NCI-H2227 treated with DMSO at 0.1 percent for 48 hours (cell line): ENCODE measurements around the gene KRT73.

Source experiments
- DNase-seq: peaks from one replicate; lab custom pipeline; 2025; lab: John Stamatoyannopoulos, UW

Gene KRT73

DNA sequence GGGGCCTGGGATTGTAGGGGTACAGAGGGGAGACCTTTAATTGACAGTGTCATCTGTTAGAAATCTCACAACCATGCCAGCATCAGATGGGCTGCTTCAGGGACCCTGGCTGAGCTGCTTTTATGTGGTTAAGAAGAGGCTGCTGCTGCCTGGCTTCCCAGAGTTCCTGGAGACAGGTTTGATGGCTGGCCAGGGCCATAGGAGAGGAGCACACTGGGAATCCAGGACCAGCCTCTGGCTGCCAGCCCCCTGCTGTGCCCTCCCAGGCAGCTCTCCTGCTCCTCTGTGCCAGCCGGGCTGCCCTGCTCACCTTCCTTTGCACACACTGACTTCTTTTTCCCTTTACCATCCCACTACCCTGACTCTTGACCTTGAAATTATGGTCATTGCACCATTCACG, 507 bp upstream of the KRT73 start:
- DNase-seq, result no peak

DNA sequence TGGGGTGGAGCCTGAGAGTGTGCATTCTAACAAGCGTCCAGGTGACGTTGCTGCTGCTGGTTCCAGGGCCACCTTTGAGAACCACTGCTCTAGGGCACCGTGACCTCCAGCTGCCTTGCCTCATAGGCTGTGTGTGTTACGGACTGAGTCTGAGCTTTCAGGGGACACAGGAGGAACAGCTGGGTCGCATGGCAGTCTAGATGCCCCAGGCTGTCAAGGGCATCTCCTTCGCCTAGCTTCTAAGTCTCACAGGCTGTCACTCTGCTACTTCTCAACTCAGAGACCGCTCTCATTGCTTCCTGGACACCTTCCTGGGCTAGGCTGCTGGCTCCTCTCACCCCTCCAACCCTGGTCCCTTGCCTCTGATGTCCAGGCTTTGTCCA, 965 bp downstream of the KRT73 start:
- no peak for DNase-seq

DNA sequence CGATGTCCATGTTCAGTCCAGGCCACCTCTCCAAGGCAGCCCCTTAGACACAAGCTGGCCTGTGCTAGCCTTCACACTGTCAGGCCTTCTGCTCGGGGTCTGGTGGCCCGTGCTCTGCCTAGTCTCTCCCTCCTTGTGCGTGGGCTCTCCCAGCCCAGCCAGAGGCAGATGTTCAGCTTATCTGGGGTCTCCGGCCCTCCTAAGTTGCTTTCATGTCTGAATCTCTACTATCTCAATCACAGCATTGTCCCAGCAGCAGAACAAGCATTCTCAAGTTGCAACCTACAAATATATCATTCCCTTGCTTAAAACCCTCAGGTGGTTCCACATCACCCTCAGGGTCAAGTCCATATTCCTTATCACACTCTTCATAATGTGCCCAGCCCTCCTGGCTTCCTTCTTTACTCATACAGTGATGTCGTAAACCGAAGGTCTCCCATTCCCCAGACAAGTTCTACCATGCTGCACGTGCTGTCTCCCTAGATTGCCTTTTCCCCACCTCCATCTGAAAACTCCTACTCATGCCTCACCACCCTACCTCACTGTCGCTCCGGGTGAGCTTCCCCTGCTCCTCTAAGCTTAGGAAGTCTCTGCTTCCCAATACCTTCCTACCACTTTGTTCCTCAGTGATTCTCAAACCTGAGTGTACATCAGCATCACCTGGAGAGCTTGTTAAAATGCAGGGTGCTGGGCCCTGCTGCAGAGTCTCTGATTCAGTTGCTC, 1.5 kb downstream of the KRT73 start:
- no peak for DNase-seq

DNA sequence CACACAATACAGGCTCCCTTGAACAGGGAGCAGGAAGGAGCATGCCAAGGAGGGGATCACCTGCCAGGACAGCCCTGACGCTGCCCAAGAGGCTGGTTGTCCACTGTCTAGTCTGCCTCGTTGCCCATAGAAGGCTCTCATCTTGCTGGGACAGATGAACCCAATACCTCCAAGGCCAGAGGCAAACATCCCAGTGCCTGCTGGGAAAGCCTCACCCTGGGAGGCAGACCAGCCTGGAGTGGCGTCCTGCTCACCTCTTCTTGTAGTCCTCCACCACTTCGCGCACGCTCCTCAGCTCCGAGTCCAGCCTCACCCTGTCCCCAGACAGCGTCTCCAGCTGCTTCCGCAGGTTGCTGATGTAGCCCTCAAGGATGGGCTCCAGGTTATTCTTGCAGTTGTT, 2.4 kb downstream of the KRT73 start:
- no peak for DNase-seq

DNA sequence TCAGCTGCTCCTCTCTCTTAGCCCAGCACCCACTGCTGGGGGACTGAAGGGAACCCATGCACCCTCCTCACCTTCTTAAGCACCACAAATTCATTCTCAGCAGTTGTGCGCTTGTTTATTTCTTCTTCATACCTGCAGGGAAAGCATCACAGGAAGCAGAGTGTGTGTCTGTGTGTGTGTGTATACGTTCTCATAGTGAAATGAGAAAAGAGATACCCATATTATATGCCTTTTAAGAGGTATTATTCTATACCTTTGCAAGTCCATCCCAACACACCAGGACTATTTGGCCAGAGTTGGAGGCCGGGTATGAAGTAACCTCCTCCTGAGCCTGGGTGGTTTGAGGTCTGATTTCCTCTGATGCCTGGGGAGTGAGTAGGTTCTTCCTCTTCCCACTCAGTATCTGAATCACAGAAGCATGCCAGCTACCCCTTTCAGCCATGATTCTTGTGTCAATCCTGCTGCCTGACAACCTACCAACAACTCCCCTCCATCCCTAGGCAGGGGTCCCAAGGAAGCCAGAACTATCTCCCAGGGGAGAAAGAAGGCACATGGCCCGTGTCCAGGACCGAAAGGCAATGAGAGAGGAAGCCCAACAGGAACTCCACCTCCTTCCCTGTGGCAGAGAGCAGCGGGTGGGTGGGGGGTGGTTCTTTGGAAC, 3.0 kb downstream of the KRT73 start:
- DNase-seq, result no peak

- DNase-seq, result no peak
Measured at GRCh38 chr12:52614381-52615207, 3.8 kb downstream of the KRT73 start.

GRCh38 chr12:52613384-52614030, 4.9 kb downstream of the KRT73 start:
- DNase-seq, result no peak

GRCh38 chr12:52612431-52613383, 5.7 kb downstream of the KRT73 start:
- DNase-seq, result no peak

DNA sequence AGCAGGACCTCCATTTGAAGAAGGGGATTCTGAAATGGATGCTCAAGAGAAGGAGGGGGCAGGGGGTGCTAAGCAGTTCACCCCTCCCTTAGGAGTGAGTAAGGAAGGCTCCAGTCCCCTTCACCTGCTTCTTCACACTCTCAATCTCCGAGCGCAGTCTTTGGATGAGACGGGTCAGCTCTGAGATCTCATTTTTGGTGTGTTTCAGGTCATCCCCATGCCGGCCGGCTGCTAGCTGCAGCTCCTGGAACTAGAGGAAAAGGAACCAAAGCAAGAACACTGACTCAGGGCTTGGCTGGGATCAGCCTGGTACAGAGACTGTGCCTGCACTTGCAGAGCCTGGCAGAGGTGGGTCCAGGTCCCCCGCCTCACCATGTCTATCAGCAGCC, 7.3 kb downstream of the KRT73 start:
- no peak for DNase-seq

DNA sequence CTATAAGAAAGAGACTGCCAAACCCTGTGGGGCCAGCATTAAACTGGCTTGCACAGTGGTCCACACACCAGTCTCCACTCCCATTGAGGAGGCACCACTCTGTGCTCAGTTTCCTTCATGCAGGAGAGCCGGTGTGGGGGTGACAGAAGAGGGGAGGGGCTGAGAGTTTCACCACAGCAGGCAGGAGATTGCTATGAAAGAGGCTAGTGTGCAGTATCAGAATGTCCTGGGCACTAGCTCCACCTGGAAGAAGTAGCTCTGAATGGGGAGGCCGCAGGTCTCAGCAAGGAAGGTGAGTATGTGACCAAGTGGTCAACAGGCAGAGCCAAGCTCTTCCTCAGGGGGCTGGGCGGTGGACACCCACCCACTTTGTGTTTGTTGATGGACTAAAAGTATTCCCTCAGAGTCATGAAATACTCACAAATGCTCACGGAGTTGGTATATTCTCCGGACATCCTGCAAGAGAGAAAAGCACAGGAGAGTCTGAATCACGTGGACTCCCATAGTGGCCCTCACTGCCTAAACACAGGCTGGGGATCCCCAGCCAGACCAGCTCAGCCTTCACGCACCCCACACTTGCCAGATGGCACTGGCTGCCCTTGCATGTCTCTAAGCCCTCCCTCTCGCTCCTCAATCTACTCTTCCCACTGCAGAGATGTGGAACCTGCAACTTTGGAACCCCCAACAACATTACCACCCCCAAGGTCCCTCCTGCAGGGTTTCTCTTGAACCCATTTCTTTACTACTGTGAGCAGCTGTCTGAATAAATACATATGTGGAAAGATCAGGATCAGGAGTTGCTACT, 9.3 kb downstream of the KRT73 start:
- DNase-seq, result no peak

DNA sequence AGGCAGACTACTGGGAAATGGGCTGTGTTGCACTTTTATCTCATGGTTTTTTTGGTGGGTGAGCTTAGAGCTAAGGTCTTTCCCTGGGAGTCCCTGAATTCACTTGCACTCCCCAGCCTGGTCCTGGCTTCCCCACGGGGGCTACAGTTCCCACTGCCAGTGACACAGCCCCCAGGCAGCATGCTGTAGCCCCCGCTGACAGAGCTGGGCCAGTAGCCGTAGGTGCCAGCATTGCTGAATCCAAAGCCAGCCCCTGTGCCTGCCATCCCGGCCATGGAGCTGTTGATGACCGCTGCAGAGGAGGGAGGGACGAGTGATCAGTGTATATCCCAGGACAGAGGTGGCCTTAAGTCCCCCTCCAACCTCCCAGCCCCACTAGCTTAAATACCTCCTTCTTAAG, 10.2 kb downstream of the KRT73 start:
- DNase-seq, result no peak

DNA sequence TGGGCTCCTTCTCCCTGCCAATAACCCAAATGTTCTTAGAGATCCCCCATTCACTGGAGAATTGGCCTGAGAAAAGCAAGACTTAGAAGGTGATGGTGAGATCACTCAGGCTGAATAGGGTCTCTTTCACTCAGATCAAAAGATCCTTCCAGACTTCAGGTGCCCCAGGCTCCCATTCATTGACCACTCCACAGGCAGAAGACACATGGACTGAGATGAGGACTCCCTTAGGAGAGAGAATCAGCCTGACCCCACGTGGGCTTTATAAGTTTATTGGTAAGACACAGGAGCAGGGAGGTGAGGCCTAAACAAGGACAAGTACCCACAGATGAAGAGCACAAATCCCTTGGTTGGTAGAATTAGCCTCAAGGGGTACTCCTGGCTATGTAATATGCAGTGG, 11.0 kb downstream of the KRT73 start:
- no peak for DNase-seq

DNA sequence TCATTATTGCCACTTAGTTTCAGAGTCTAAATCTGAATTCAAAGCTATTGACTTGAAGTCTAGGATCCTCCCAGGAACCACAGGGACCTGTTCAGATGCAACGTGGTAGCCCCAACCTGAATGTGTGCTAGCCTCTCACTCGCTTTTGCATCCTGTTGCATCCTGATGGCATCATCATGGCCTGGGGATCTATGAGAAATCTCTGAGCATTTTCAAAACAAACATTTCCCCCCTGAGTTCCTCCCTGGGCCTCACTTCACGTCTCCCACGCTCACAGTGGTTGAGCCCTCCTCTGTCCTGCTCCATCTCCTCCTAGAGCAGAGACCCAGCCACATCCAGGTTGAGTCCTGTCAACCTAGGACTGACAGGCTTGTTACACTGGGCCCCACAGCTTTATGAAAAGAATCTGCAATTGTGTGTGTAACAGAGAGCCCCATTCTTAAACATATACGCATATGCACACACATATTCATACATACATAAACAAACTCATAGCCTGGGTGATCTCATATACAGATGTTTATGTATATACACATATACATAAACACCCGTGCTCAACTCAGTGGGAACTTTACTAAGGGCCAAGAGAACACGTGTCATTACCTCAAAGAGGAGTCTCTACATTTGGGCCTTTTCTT, 11.7 kb downstream of the KRT73 start:
- DNase-seq, result no peak

- DNase-seq, result no peak
Measured at GRCh38 chr12:52606096-52606495, 12.3 kb downstream of the KRT73 start.

- DNase-seq, result no peak
Measured at GRCh38 chr12:52605542-52605941, 12.8 kb downstream of the KRT73 start.

- no peak for DNase-seq
Measured at GRCh38 chr12:52604859-52605258, 13.5 kb downstream of the KRT73 start.

GRCh38 chr12:52603314-52603713, 15.0 kb downstream of the KRT73 start:
- DNase-seq, result no peak

GRCh38 chr12:52602552-52602951, 15.8 kb downstream of the KRT73 start:
- no peak for DNase-seq

GRCh38 chr12:52601671-52602070, 16.7 kb downstream of the KRT73 start:
- no peak for DNase-seq

DNA sequence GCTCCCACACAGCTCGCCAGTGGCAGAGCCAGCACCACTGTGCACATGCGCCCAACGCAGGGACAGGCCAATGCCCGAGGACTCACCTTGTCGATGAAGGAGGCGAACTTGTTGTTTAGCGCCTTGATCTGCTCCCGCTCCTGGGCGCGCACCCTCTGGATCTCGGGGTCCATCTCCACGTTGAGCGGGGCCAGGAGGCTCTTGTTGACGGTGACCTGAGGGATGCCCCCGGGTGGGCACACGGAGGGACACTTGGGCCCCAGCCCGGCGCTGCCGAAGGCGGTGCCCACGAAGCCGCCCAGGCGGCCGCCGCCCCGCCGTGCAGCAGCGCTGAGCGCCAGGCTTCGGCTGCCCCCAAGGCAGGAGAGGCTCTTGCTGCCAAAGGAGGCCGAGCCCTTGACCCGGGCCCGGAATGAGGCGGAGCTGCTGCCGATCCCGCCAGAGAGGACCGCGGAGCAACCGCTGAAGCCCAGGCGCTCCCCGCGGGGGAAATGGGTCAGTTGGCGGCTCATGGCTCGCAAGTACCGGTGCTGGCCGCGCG, 17.3 kb downstream of the KRT73 start, which contains the start of gene KRT72:
KRT72 (minus strand) TSS at position 523 of the 541 bp plus-strand sequence; CDS start at position 512, 11 bp downstream.
- DNase-seq, result no peak
